Keratinocyte (primary cell): ENCODE results near the gene CNPY1. TPM values are rescaled to one million over a fixed set of nuclear protein-coding genes. Genes with fewer than 3 reads are reported as not detected.

ENCODE experiments used
- DNase-seq: peaks from one replicate; pipeline ENCODE4 v3.0.0-alpha.2; 2011; ENCODE audit warnings: low read depth, missing footprints, low spot score
- FAIRE-seq: peaks from 2 replicates; lab custom pipeline; 2011; peaks lifted over from hg19 to GRCh38; lab: Jason Lieb, UNC
- H2AFZ ChIP-seq: 2 replicates; pipeline ENCODE4 v1.6.0; 2012; ENCODE audit warnings: low read length, control low read depth, inconsistent platforms; ENCODE audit not compliant: control insufficient read depth
- H3K27ac ChIP-seq: 2 replicates; pipeline ENCODE4 v1.5.1; 2011; ENCODE audit warnings: low read length; ENCODE audit not compliant: control insufficient read depth, insufficient read depth
- H3K27me3 ChIP-seq: 3 replicates; pipeline ENCODE4 v1.6.0; 2011; ENCODE audit warnings: low read length; ENCODE audit not compliant: control insufficient read depth, insufficient read depth; ENCODE audit errors: extremely low read depth
- H3K36me3 ChIP-seq, 2 experiments: 2 replicates in 1 of 2; 3 replicates in 1 of 2; pipeline ENCODE4 v1.5.1; 2011; ENCODE audit warnings: low read length in 2 of 2, mild to moderate bottlenecking in 1 of 2; ENCODE audit not compliant: control insufficient read depth in 2 of 2, insufficient read depth in 2 of 2; ENCODE audit errors: extremely low read depth in 1 of 2
- H3K4me1 ChIP-seq: 3 replicates; pipeline ENCODE4 v1.5.1; 2011; ENCODE audit warnings: low read length; ENCODE audit not compliant: control insufficient read depth, insufficient read depth; ENCODE audit errors: extremely low read depth
- H3K4me2 ChIP-seq: 3 replicates; pipeline ENCODE4 v1.6.0; 2011; ENCODE audit warnings: low read depth, low read length; ENCODE audit not compliant: control insufficient read depth, insufficient read depth; ENCODE audit errors: extremely low read depth
- H3K4me3 ChIP-seq, 3 experiments: fragments of 200-600 bp in 1 of 3; sonication (generic) in 1 of 3; 2 replicates in 2 of 3; 3 replicates in 1 of 3; pipeline ENCODE4 v1.5.1; 2011 to 2016; ENCODE audit warnings: low read length in 3 of 3, mild to moderate bottlenecking in 3 of 3, control low read depth in 2 of 3, inconsistent platforms in 1 of 3, low read depth in 1 of 3, mixed read lengths in 1 of 3, mixed run types in 1 of 3, moderate library complexity in 1 of 3; ENCODE audit not compliant: control insufficient read depth in 2 of 3, insufficient read depth in 2 of 3; ENCODE audit errors: extremely low read depth in 1 of 3
- H3K79me2 ChIP-seq: 2 replicates; pipeline ENCODE4 v1.6.0; 2012; ENCODE audit warnings: low read length; ENCODE audit not compliant: control insufficient read depth, insufficient read depth
- H3K9ac ChIP-seq: 3 replicates; pipeline ENCODE4 v1.6.0; 2011; ENCODE audit warnings: low read length; ENCODE audit not compliant: control insufficient read depth, insufficient read depth; ENCODE audit errors: extremely low read depth
- H3K9me1 ChIP-seq: 3 replicates; pipeline ENCODE4 v1.6.0; 2011; ENCODE audit warnings: low read length; ENCODE audit not compliant: control insufficient read depth, insufficient read depth; ENCODE audit errors: extremely low read depth
- H3K9me3 ChIP-seq: 2 replicates; pipeline ENCODE4 v1.5.1; 2012; ENCODE audit warnings: low read depth, low read length; ENCODE audit not compliant: control insufficient read depth
- H4K20me1 ChIP-seq: 3 replicates; pipeline ENCODE4 v1.6.0; 2011; ENCODE audit warnings: low read length; ENCODE audit not compliant: control insufficient read depth, insufficient read depth; ENCODE audit errors: extremely low read depth
- EZH2 ChIP-seq: IDR thresholded peaks from one replicate; pipeline ENCODE4 v1.6.1; 2012; ENCODE audit warnings: inconsistent platforms, mild to moderate bottlenecking, low read length, moderate library complexity
- dilution Hi-C: fragments of 300-500 bp; cut with MboI; formaldehyde crosslinking; loops from one replicate; pipeline ENCODE4 v1.7.0; 2020; ENCODE audit warnings: low sequenced_read_pairs; ENCODE audit not compliant: extremely low pct_ligation_motif_present
- polyA plus RNA-seq, 5 experiments: library from polyadenylated mRNA; depleted of rRNA in 3 of 5; stranded (reverse) in 3 of 5; stranded (forward) in 1 of 5; unstranded in 1 of 5; fragments of >200 nt; gene quantifications; 1 replicate in 1 of 5; 2 replicates in 3 of 5; 3 replicates in 1 of 5; pipeline versions ENCODE4 v1.2.1 to v1.2.3, GENCODE V29; 2011 to 2012; ENCODE audit warnings: missing spikeins in 2 of 5, low read depth in 1 of 5, low replicate concordance in 1 of 5
- TF ChIP-seq, protein P1 (sequence below), 3 experiments: IDR thresholded peaks in 1 of 3; conservative IDR thresholded peaks in 1 of 3; optimal IDR thresholded peaks in 1 of 3; 2 replicates in 2 of 3; 3 replicates in 1 of 3; pipeline versions ENCODE3 to v1.5.1; 2011; ENCODE audit warnings: low read length in 3 of 3, mild to moderate bottlenecking in 3 of 3, moderate library complexity in 2 of 3, control low read depth in 1 of 3, inconsistent platforms in 1 of 3; ENCODE audit not compliant: insufficient read depth in 2 of 3; ENCODE audit errors: extremely low read depth in 1 of 3

Gene CNPY1
- polyA plus RNA-seq, 1 donor (not counting 4 experiments of a cell fraction or from before 2014, with no cell fraction given), result not detected

DNA sequence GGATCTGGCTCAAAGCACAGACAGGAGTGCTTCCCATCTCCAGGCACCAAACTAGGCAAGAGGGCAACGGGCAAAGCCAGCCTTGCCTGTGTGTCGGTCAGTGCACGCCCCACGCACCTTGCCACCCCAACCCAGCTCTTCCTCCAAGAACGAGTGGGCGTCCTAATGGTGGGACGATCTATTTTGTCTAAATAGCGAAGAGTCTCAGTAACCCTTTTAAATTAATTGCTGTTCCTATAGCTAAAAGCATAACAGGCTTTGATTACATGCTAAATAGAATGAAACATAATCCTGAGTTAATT, 76.2 kb downstream of the CNPY1 start:
- no peaks in the 10 kb centered on the region for H3K79me2 ChIP-seq
- no peaks in the 10 kb centered on the region for H3K9me3 ChIP-seq
- DNase-seq, result no peak
- no peak for FAIRE-seq
- no peaks in the 10 kb centered on the region for H3K36me3 ChIP-seq
- H3K4me2 ChIP-seq, result no peak overlapping the region
- H2AFZ ChIP-seq, result no peak overlapping the region
- H3K4me1 ChIP-seq, result peaks cover 8% of the 10 kb centered on the region
- no peak for TF ChIP-seq EZH2
- TF ChIP-seq, protein P1, sequence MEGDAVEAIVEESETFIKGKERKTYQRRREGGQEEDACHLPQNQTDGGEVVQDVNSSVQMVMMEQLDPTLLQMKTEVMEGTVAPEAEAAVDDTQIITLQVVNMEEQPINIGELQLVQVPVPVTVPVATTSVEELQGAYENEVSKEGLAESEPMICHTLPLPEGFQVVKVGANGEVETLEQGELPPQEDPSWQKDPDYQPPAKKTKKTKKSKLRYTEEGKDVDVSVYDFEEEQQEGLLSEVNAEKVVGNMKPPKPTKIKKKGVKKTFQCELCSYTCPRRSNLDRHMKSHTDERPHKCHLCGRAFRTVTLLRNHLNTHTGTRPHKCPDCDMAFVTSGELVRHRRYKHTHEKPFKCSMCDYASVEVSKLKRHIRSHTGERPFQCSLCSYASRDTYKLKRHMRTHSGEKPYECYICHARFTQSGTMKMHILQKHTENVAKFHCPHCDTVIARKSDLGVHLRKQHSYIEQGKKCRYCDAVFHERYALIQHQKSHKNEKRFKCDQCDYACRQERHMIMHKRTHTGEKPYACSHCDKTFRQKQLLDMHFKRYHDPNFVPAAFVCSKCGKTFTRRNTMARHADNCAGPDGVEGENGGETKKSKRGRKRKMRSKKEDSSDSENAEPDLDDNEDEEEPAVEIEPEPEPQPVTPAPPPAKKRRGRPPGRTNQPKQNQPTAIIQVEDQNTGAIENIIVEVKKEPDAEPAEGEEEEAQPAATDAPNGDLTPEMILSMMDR (optimal IDR thresholded peaks at IDR 0.05 in 1 of 3, IDR thresholded peaks at IDR 0.05 in 1 of 3, conservative IDR thresholded peaks at IDR 0.05 in 1 of 3; ENCODE audit: extremely low read depth in 1 of 3, insufficient read depth in 2 of 3, low read length in 3 of 3), result no peak
- no peaks in the 10 kb centered on the region for H3K9me1 ChIP-seq
- no peak overlapping the region for H3K27ac ChIP-seq
- H3K4me3 ChIP-seq, result no peak overlapping the region
- no peaks in the 10 kb centered on the region for H4K20me1 ChIP-seq
- H3K27me3 ChIP-seq, result peaks cover 68% of the 10 kb centered on the region
- H3K9ac ChIP-seq, result no peak overlapping the region
- dilution Hi-C loops, result no loop called here

DNA sequence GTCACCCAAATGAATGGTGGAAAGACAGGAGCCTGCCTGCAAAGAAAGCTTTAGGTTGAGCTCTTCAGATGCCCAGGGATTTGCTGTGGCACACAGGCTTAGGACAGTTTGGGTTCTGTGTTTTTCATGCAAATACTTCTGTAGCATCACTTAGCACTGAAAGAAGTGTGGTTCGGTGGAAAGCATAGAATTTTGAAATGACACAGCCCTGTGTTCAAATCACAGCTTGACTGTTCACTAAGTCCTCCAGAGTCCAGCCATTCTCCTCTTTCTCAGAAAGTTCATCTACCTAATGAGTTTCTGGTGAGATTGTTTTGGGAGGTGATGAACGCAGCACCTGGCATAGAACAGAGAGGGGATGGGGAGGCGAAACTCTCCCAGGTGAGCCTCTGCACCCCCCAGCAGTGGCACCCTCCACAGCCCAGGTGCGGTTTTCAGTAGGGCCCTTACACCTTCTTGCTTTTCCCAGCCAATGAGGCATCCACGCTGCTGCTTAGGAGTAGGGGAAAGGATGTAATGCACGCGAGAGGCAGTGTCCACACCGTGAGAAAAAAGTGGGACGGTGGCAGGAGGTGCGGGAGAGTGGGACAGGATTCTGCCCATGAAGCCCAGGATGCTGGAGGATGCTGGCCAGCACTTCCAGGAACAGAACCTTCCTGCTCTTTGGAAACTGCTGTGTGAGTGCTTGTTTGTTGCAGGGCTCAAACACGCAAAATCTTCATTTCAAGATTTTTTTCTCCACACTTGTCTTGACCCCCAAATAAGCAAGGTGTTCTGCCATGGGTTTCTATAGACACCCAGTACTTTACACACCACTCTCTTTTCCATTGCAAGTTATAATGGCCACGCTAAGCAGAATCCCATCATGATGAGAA, 76.8 kb downstream of the CNPY1 start:
- FAIRE-seq, result no peak

More for the DNA sequence above, 76.8 kb downstream of the CNPY1 start:
- no peak overlapping the region for H3K4me2 ChIP-seq
- no peaks in the 10 kb centered on the region for H4K20me1 ChIP-seq
- peaks cover 73% of the 10 kb centered on the region for H3K27me3 ChIP-seq
- no peaks in the 10 kb centered on the region for H3K9me3 ChIP-seq
- no peak overlapping the region for H2AFZ ChIP-seq
- DNase-seq, result no peak
- H3K79me2 ChIP-seq, result no peaks in the 10 kb centered on the region
- H3K27ac ChIP-seq, result no peak overlapping the region
- no peaks in the 10 kb centered on the region for H3K9me1 ChIP-seq
- H3K4me1 ChIP-seq, result peaks cover 8% of the 10 kb centered on the region
- no peak overlapping the region for H3K4me3 ChIP-seq
- no peak for TF ChIP-seq EZH2
- TF ChIP-seq, protein P1 (optimal IDR thresholded peaks at IDR 0.05 in 1 of 3, IDR thresholded peaks at IDR 0.05 in 1 of 3, conservative IDR thresholded peaks at IDR 0.05 in 1 of 3; ENCODE audit: extremely low read depth in 1 of 3, insufficient read depth in 2 of 3, low read length in 3 of 3), result no peak
- H3K9ac ChIP-seq, result no peak overlapping the region
- no peaks in the 10 kb centered on the region for H3K36me3 ChIP-seq
- dilution Hi-C loops, result no loop called here
